ENCODE measurements around the gene S100A12. TPM values are rescaled to one million over a fixed set of nuclear protein-coding genes. Genes with fewer than 3 reads are reported as not detected.
A peak's percentile ranks its signal among the peaks of the same experiment; 100 is the strongest.

Gene S100A12
- polyA plus RNA-seq, 1 of the 3 experiments (the other 2 are of a cell fraction) = not detected

- POLR2A ChIA-PET = no interaction called here
- Histone ChIP-seq H4K20me1 (ENCODE audit: insufficient read depth) (no peaks in the 10 kb centered on the region), H3K27ac (ENCODE audit: low read depth in 2 of 2, low read length in 1 of 2) (no peak overlapping the region), H3K4me2 (no peak overlapping the region), H3K79me2 (ENCODE audit: insufficient read depth) (no peaks in the 10 kb centered on the region), H3K4me3 (ENCODE audit: low read depth in 2 of 2, low read length in 1 of 2) (no peak overlapping the region), H3K9me3 (no peaks in the 10 kb centered on the region), H3K9ac (no peak overlapping the region), H3K4me1 (ENCODE audit: control insufficient read depth in 1 of 2, insufficient read depth in 2 of 2, low read depth in 1 of 2, low read length in 1 of 2) (no peaks in the 10 kb centered on the region), H3K27me3 (ENCODE audit: insufficient read depth) (peaks cover 28% of the 10 kb centered on the region; the same call in 1 of the 2 replicates), H2AFZ (ENCODE audit: low read depth) (no peak overlapping the region), H3F3A (replicated peaks; ENCODE audit: insufficient read depth) (no peaks in the 10 kb centered on the region), H3K9me2 (no peaks in the 10 kb centered on the region), H3K36me3 (replicated peaks in 1 of 2; ENCODE audit: control insufficient read depth in 1 of 2, insufficient read depth in 2 of 2, low read length in 1 of 2) (no peaks in the 10 kb centered on the region)
- WGBS (ENCODE audit: low lambda C conversion rate) = 14% methylated on average over 14 of the region's 15 CpGs
- TF ChIP-seq MXI1 (IDR thresholded peaks at IDR 0.05; ENCODE audit: low read depth, low read length) (no peak), FOSL2 (IDR thresholded peaks at IDR 0.05; ENCODE audit: borderline replicate concordance, low read depth) (no peak), USF1 (IDR thresholded peaks at IDR 0.05; ENCODE audit: borderline replicate concordance, low read depth) (peak; percentile 37; the same call in 1 of the 2 replicates), USF2 (IDR thresholded peaks at IDR 0.05; ENCODE audit: borderline replicate concordance, low read depth, low read length) (no peak)
- TF ChIP-seq, protein P1, sequence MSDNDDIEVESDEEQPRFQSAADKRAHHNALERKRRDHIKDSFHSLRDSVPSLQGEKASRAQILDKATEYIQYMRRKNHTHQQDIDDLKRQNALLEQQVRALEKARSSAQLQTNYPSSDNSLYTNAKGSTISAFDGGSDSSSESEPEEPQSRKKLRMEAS (IDR thresholded peaks at IDR 0.05; ENCODE audit: low read depth) = peak; percentile 95
- TF ChIP-seq, protein P2, sequence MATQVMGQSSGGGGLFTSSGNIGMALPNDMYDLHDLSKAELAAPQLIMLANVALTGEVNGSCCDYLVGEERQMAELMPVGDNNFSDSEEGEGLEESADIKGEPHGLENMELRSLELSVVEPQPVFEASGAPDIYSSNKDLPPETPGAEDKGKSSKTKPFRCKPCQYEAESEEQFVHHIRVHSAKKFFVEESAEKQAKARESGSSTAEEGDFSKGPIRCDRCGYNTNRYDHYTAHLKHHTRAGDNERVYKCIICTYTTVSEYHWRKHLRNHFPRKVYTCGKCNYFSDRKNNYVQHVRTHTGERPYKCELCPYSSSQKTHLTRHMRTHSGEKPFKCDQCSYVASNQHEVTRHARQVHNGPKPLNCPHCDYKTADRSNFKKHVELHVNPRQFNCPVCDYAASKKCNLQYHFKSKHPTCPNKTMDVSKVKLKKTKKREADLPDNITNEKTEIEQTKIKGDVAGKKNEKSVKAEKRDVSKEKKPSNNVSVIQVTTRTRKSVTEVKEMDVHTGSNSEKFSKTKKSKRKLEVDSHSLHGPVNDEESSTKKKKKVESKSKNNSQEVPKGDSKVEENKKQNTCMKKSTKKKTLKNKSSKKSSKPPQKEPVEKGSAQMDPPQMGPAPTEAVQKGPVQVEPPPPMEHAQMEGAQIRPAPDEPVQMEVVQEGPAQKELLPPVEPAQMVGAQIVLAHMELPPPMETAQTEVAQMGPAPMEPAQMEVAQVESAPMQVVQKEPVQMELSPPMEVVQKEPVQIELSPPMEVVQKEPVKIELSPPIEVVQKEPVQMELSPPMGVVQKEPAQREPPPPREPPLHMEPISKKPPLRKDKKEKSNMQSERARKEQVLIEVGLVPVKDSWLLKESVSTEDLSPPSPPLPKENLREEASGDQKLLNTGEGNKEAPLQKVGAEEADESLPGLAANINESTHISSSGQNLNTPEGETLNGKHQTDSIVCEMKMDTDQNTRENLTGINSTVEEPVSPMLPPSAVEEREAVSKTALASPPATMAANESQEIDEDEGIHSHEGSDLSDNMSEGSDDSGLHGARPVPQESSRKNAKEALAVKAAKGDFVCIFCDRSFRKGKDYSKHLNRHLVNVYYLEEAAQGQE (IDR thresholded peaks at IDR 0.05; ENCODE audit: low read depth, low read length) = no peak
- TF ChIP-seq, protein P3, sequence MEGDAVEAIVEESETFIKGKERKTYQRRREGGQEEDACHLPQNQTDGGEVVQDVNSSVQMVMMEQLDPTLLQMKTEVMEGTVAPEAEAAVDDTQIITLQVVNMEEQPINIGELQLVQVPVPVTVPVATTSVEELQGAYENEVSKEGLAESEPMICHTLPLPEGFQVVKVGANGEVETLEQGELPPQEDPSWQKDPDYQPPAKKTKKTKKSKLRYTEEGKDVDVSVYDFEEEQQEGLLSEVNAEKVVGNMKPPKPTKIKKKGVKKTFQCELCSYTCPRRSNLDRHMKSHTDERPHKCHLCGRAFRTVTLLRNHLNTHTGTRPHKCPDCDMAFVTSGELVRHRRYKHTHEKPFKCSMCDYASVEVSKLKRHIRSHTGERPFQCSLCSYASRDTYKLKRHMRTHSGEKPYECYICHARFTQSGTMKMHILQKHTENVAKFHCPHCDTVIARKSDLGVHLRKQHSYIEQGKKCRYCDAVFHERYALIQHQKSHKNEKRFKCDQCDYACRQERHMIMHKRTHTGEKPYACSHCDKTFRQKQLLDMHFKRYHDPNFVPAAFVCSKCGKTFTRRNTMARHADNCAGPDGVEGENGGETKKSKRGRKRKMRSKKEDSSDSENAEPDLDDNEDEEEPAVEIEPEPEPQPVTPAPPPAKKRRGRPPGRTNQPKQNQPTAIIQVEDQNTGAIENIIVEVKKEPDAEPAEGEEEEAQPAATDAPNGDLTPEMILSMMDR (IDR thresholded peaks at IDR 0.05) = peak; percentile 52
- CTCF ChIA-PET = interaction anchor here (0.7 kb wide), 1 partner anchor 95 kb away, joined by 3 read pairs; no protein-coding TSS in a partner anchor
- DNase-seq = peak; percentile 41
Observed at GRCh38 chr1:153404768-153405167, 29.3 kb upstream of the S100A12 start.

All from SK-N-SH (cell line).